KMS-11 (cell line): ENCODE measurements around the gene UBA3.

Experiments used
- H2AFZ ChIP-seq: fragments of 200-600 bp; sonication (generic); 2 replicates; pipeline ENCODE4 v1.6.1; 2016; ENCODE audit warnings: antibody characterized with exemption, mixed run types, low read depth
- H3K27ac ChIP-seq: fragments of 200-600 bp; sonication (generic); 2 replicates; pipeline ENCODE4 v1.6.1; 2016; ENCODE audit warnings: mild to moderate bottlenecking, mixed run types
- H3K27me3 ChIP-seq: fragments of 200-600 bp; sonication (generic); 2 replicates; pipeline ENCODE4 v1.6.1; 2017; ENCODE audit warnings: mild to moderate bottlenecking, low read depth, mixed run types, moderate library complexity; ENCODE audit not compliant: insufficient read depth
- H3K36me3 ChIP-seq: fragments of 200-600 bp; sonication (generic); 2 replicates; pipeline ENCODE4 v1.6.1; 2017; ENCODE audit warnings: mild to moderate bottlenecking, mixed run types; ENCODE audit not compliant: insufficient read depth
- H3K4me1 ChIP-seq: fragments of 200-600 bp; sonication (generic); 2 replicates; pipeline ENCODE4 v1.6.1; 2016; ENCODE audit warnings: mild to moderate bottlenecking, low read depth, mixed run types; ENCODE audit not compliant: poor library complexity, severe bottlenecking
- H3K4me2 ChIP-seq: fragments of 200-600 bp; sonication (generic); 2 replicates; pipeline ENCODE4 v1.7.0; 2016; ENCODE audit warnings: mild to moderate bottlenecking, mixed run types
- H3K4me3 ChIP-seq: fragments of 200-600 bp; sonication (generic); IDR thresholded peaks from 2 replicates; pipeline ENCODE4 v1.6.1; 2017; ENCODE audit warnings: low read depth, low read length, mixed read lengths; ENCODE audit not compliant: insufficient read depth
- H3K79me2 ChIP-seq: fragments of 200-600 bp; sonication (generic); 2 replicates; pipeline ENCODE4 v1.6.1; 2016; ENCODE audit warnings: low read depth, mixed run types; ENCODE audit not compliant: insufficient read depth
- H3K9ac ChIP-seq: fragments of 200-600 bp; sonication (generic); 2 replicates; pipeline ENCODE4 v1.6.1; 2016; ENCODE audit warnings: mild to moderate bottlenecking, mixed run types
- H4K20me1 ChIP-seq: fragments of 200-600 bp; sonication (generic); 2 replicates; pipeline ENCODE4 v1.6.1; 2016; ENCODE audit warnings: mild to moderate bottlenecking, mixed run types; ENCODE audit not compliant: insufficient read depth
- TF ChIP-seq, protein P1 (sequence below): fragments of 200-600 bp; sonication (generic); conservative IDR thresholded peaks from 2 replicates; pipeline ENCODE4 v1.6.1; 2017; ENCODE audit warnings: low read depth, mild to moderate bottlenecking, antibody characterized with exemption, low read length, moderate library complexity, mixed read lengths

UBA3 gene

DNA sequence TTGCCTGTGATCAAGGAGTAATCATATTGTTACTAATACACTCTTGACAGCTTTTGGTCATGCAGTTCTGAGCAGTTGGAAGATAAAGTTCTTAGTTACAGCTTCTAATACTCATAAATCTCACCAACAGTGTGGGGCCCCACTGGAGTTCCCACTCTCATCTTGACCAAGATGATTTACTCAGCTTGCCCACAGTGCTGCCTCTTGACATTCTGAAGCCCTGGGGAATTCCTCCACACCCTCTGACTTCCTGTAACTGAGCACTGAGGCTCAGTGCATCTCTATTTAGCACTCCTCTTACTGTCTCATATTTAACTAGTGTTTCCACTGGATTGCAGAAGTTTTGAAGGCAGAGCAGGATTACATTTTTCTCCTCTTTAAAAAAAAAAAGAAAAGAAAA, 2.6 kb upstream of the UBA3 start:
- no peaks in the 10 kb centered on the region for H4K20me1 ChIP-seq
- no peaks in the 10 kb centered on the region for H3K36me3 ChIP-seq
- H3K4me3 ChIP-seq = no peak overlapping the region
- H2AFZ ChIP-seq = no peak overlapping the region
- H3K4me2 ChIP-seq = peak overlapping the region; percentile 92
- TF ChIP-seq, protein P1, sequence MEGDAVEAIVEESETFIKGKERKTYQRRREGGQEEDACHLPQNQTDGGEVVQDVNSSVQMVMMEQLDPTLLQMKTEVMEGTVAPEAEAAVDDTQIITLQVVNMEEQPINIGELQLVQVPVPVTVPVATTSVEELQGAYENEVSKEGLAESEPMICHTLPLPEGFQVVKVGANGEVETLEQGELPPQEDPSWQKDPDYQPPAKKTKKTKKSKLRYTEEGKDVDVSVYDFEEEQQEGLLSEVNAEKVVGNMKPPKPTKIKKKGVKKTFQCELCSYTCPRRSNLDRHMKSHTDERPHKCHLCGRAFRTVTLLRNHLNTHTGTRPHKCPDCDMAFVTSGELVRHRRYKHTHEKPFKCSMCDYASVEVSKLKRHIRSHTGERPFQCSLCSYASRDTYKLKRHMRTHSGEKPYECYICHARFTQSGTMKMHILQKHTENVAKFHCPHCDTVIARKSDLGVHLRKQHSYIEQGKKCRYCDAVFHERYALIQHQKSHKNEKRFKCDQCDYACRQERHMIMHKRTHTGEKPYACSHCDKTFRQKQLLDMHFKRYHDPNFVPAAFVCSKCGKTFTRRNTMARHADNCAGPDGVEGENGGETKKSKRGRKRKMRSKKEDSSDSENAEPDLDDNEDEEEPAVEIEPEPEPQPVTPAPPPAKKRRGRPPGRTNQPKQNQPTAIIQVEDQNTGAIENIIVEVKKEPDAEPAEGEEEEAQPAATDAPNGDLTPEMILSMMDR = no peak
- H3K27ac ChIP-seq = peak overlapping the region; percentile 78
- no peaks in the 10 kb centered on the region for H3K27me3 ChIP-seq
- H3K9ac ChIP-seq = peak overlapping the region; percentile 20; the same call in 1 of the 2 replicates
- H3K79me2 ChIP-seq = peaks cover 55% of the 10 kb centered on the region
- peaks cover 64% of the 10 kb centered on the region for H3K4me1 ChIP-seq

DNA sequence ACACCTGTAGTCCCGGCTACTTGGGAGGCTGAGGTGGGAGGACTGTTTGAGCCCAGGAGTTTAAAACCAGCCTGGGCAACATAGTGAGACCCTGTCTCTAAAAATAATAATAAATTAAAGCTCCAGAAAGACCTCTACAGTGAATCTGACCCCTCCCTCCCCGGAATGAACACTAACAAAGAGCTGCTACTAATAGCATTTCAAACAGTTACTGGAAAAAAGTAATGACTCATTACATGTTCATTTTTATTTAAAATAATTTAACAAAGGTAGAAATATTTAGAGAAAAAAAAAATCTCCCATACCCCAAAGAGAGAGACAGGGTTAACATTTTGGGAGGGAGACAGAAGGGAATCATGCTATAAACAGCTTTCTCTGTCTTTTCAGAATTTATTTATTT, 2.2 kb upstream of the UBA3 start:
- peaks cover 55% of the 10 kb centered on the region for H3K79me2 ChIP-seq
- peaks cover 63% of the 10 kb centered on the region for H3K4me1 ChIP-seq
- peak overlapping the region; percentile 92 for H3K4me2 ChIP-seq
- H3K4me3 ChIP-seq = no peak overlapping the region
- TF ChIP-seq, protein P1 = no peak
- peak overlapping the region; percentile 78 for H3K27ac ChIP-seq
- H3K36me3 ChIP-seq = no peaks in the 10 kb centered on the region
- H3K9ac ChIP-seq = peak overlapping the region; percentile 20; the same call in 1 of the 2 replicates
- no peaks in the 10 kb centered on the region for H4K20me1 ChIP-seq
- H3K27me3 ChIP-seq = no peaks in the 10 kb centered on the region
- peak overlapping the region; percentile 14; the same call in 1 of the 2 replicates for H2AFZ ChIP-seq

DNA sequence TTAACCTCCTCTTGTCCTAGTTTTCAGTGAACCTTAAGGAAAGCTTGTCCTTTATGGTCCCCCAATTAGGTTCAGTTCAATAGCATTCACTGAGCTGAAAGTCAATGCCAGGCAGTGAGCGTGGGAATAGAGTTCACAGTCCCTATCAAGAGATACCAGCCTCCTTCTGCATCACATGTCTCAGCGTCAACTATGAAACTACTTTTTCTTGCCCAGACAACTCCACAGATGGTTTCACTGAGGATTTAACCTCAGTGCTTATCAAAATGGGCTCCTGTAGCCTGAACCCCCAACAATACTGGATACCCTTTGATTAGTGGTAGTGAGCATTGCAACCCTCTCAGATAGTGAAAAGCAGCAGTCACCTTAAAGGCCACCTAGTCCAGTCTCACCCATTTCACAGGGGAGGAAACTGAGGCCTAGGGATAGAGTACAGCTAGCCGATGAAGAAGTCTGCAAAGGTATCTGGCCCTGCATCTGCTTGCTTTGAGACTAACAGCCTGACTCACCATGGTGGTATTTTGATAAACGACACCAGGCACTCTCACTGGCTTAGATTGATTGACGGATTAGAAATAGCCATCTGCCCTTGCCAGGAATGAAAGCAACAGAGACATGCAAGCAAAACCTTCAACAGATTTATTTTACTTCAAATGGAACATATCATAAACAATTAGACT, 1.6 kb upstream of the UBA3 start:
- Histone ChIP-seq H3K9ac (no peak overlapping the region), H3K4me2 (peak overlapping the region; percentile 92), H3K36me3 (no peaks in the 10 kb centered on the region), H4K20me1 (no peaks in the 10 kb centered on the region), H3K4me3 (no peak overlapping the region), H3K27ac (peak overlapping the region; percentile 78), H2AFZ (peak overlapping the region; percentile 14; the same call in 1 of the 2 replicates), H3K4me1 (peaks cover 59% of the 10 kb centered on the region), H3K27me3 (no peaks in the 10 kb centered on the region), H3K79me2 (peaks cover 55% of the 10 kb centered on the region)
- TF ChIP-seq, protein P1 = no peak

DNA sequence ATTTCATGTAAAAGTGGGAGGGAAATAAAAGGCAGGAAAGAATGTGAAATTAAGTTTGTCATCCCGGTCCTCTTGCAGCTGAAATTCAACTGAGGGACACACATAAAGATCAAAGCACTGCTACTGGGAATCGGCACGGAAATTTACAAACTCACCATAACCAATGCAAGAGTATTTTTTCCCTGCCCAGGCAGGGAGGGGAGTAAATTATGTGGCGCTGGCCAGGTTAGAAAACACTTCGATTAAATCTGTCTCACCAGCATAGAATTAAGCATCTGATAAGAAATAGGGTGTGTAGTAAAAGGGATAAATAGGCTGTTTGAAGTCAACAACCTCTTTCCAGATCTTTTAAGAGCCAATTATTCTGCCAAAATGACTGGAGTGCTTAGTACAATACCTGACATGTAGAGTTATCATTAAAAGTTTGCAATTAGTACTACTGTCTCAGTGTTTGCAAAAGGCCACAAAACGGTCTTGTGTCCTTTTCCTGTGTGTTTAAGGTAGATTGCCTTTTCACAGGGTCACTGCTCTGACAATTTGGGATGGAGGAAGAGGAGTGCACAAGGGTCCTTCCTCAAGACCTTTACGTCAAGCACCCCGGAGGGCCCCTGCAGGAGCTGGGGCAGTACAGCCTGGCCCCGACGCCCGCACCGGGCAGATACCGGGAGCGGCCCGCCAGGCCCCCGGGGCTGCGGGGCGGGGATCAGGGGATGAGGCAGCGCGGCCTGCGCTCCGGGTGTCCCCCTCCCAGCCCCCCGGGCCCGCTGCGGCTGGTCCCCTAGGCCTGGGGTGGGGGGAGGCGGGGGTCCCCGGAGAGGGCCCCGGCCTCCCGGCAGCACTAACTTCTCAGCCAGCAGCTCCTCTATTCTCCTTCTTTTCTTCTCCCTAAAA, 651 bp downstream of the UBA3 start:
- Histone ChIP-seq H3K4me2 (peak overlapping the region; percentile 89), H3K36me3 (no peaks in the 10 kb centered on the region), H3K4me1 (peaks cover 62% of the 10 kb centered on the region), H2AFZ (no peak overlapping the region), H3K27me3 (no peaks in the 10 kb centered on the region), H3K9ac (peak overlapping the region; percentile 69), H3K79me2 (peaks cover 38% of the 10 kb centered on the region), H3K4me3 (no peak overlapping the region), H3K27ac (peak overlapping the region; percentile 36; the same call in 1 of the 2 replicates), H4K20me1 (no peaks in the 10 kb centered on the region)
- TF ChIP-seq, protein P1 = no peak
